Osteoblast (primary cell): ENCODE data around the gene DICER1. TPM values are rescaled to one million over a fixed set of nuclear protein-coding genes. Genes with fewer than 3 reads are reported as not detected.

Experiments used
- DNase-seq: peaks from one replicate; pipeline ENCODE4 v3.0.0; 2011; ENCODE audit warnings: low spot score, mixed read lengths; ENCODE audit not compliant: insufficient read length; ENCODE audit errors: missing footprints
- H2AFZ ChIP-seq: 2 replicates; pipeline ENCODE4 v1.6.0; 2011; ENCODE audit warnings: mild to moderate bottlenecking, low read length
- H3K27ac ChIP-seq: 2 replicates; pipeline ENCODE4 v1.5.1; 2011; ENCODE audit warnings: mild to moderate bottlenecking, low read depth, low read length, moderate library complexity
- H3K27me3 ChIP-seq: 2 replicates; pipeline ENCODE4 v1.6.0; 2012; ENCODE audit warnings: mild to moderate bottlenecking, control low read depth, inconsistent platforms, low read length, moderate library complexity; ENCODE audit not compliant: insufficient read depth
- H3K36me3 ChIP-seq: 2 replicates; pipeline ENCODE4 v1.5.1; 2011; ENCODE audit warnings: mild to moderate bottlenecking, low read length, control low read depth, moderate library complexity; ENCODE audit not compliant: insufficient read depth
- H3K4me1 ChIP-seq: 2 replicates; pipeline ENCODE4 v1.5.1; 2011; ENCODE audit warnings: mild to moderate bottlenecking, low read length, control low read depth, moderate library complexity; ENCODE audit not compliant: insufficient read depth
- H3K4me2 ChIP-seq: 2 replicates; pipeline ENCODE4 v1.6.0; 2011; ENCODE audit warnings: mild to moderate bottlenecking, low read length; ENCODE audit not compliant: insufficient read depth
- H3K4me3 ChIP-seq: fragments of 200-600 bp; sonication (generic); 3 replicates; pipeline ENCODE4 v1.5.1; 2012; ENCODE audit warnings: mild to moderate bottlenecking, low read length, inconsistent platforms; ENCODE audit not compliant: insufficient read depth
- H3K79me2 ChIP-seq: 2 replicates; pipeline ENCODE4 v1.6.0; 2012; ENCODE audit warnings: mild to moderate bottlenecking, low read length, control low read depth, inconsistent platforms; ENCODE audit not compliant: insufficient read depth
- H3K9me3 ChIP-seq: 2 replicates; pipeline ENCODE4 v1.5.1; 2011; ENCODE audit warnings: low read depth, low read length, control low read depth
- H4K20me1 ChIP-seq: 2 replicates; pipeline ENCODE4 v1.6.0; 2012; ENCODE audit warnings: mild to moderate bottlenecking, low read length, control low read depth; ENCODE audit not compliant: insufficient read depth
- small RNA-seq: library from RNA; depleted of rRNA; stranded (forward); fragments of <200 nt; gene quantifications from one replicate; pipeline ENCODE3, GENCODE V24; 2012
- total RNA-seq: library from RNA; depleted of rRNA; stranded (reverse); fragments of >200 nt; gene quantifications from 2 replicates; pipeline ENCODE4 v1.2.3, GENCODE V29; 2012
- TF ChIP-seq, protein P1 (sequence below): IDR thresholded peaks from 2 replicates; pipeline ENCODE4 v1.5.1; 2011; ENCODE audit warnings: mild to moderate bottlenecking, low read depth, low read length, moderate library complexity; ENCODE audit errors: extremely low read depth

DICER1 gene
- total RNA-seq, 1 donor = 53.6 TPM

GRCh38 chr14:95039259-95039992 lies 117.9 kb downstream of the DICER1 start:
- Histone ChIP-seq H3K27me3 (peaks cover 29% of the 10 kb centered on the region), H3K36me3 (no peaks in the 10 kb centered on the region), H3K9me3 (no peaks in the 10 kb centered on the region), H3K79me2 (no peaks in the 10 kb centered on the region), H4K20me1 (no peaks in the 10 kb centered on the region), H3K4me1 (peaks cover 20% of the 10 kb centered on the region), H2AFZ (no peak overlapping the region), H3K4me2 (no peak overlapping the region), H3K4me3 (no peak overlapping the region), H3K27ac (no peak overlapping the region)
- TF ChIP-seq, protein P1, sequence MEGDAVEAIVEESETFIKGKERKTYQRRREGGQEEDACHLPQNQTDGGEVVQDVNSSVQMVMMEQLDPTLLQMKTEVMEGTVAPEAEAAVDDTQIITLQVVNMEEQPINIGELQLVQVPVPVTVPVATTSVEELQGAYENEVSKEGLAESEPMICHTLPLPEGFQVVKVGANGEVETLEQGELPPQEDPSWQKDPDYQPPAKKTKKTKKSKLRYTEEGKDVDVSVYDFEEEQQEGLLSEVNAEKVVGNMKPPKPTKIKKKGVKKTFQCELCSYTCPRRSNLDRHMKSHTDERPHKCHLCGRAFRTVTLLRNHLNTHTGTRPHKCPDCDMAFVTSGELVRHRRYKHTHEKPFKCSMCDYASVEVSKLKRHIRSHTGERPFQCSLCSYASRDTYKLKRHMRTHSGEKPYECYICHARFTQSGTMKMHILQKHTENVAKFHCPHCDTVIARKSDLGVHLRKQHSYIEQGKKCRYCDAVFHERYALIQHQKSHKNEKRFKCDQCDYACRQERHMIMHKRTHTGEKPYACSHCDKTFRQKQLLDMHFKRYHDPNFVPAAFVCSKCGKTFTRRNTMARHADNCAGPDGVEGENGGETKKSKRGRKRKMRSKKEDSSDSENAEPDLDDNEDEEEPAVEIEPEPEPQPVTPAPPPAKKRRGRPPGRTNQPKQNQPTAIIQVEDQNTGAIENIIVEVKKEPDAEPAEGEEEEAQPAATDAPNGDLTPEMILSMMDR = no peak
- no peak for DNase-seq

DNA sequence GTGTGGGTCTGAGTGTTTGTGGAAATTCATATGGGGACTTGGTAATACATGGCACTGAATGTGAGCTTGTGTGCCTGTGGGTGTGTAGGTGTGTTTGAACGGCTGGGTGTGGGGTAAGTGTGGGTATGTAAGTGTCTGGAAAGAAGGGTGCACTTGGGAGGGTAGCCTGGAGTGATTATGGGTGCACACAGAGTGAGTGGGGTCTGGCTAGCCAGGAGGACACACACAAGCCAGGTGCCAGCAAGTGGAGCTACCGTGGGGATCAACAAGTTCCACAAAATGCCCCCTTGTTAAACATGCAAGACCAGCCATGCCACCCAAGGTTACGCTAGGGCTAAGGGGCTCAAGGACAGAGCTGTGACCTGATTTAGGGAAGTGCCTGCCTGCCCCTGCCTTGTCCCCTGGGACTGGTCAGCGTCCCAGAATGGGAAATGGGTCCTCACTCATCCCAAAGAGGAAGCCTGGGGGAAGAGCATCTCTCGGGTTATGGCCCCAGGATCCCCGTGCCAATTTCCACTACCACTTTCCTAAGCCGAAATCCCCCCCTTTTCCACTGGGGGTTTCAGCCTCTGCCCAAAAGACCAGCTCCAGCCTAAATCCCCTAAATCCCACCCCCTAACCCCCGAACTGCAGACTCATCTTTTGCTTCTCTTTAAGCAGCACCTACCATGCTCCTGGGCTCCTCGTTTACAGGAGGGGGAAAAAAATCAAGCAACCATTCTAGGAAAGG lies 118.6 kb downstream of the DICER1 start:
- no peak overlapping the region for H2AFZ ChIP-seq
- H3K4me1 ChIP-seq = peaks cover 16% of the 10 kb centered on the region
- H3K36me3 ChIP-seq = no peaks in the 10 kb centered on the region
- peaks cover 24% of the 10 kb centered on the region for H3K27me3 ChIP-seq
- no peaks in the 10 kb centered on the region for H3K9me3 ChIP-seq
- no peak overlapping the region for H3K4me3 ChIP-seq
- no peaks in the 10 kb centered on the region for H4K20me1 ChIP-seq
- no peak overlapping the region for H3K27ac ChIP-seq
- H3K4me2 ChIP-seq = no peak overlapping the region
- DNase-seq = no peak
- TF ChIP-seq, protein P1 = no peak
- H3K79me2 ChIP-seq = no peaks in the 10 kb centered on the region

DNA sequence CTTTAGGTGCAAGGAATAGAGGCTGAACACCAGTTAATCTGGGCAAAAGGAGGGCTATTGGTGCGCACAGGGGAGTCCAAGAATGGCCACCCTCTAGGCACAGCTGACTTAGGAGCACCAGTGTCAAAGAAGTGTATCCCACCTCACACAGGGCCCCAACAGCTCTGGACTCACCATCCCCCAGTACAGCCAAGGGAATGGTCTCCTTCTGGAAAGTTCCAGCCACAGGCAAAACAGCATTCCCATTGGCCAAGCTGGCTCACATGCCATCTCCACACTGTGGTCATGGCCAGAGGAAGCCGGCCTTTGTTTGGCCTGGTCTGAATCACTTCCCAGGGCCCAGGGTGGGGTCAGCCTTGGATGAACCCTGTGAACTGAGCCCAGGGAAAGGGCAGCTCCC lies 120.1 kb downstream of the DICER1 start:
- H3K4me1 ChIP-seq = peaks cover 11% of the 10 kb centered on the region
- no peaks in the 10 kb centered on the region for H3K79me2 ChIP-seq
- peaks cover 16% of the 10 kb centered on the region for H3K27me3 ChIP-seq
- peak overlapping the region; percentile 22 for H2AFZ ChIP-seq
- H3K4me3 ChIP-seq = no peak overlapping the region
- TF ChIP-seq, protein P1 = no peak
- no peaks in the 10 kb centered on the region for H4K20me1 ChIP-seq
- H3K27ac ChIP-seq = no peak overlapping the region
- no peak overlapping the region for H3K4me2 ChIP-seq
- no peaks in the 10 kb centered on the region for H3K9me3 ChIP-seq
- no peak for DNase-seq
- no peaks in the 10 kb centered on the region for H3K36me3 ChIP-seq

Small RNAs within 50 kb of the gene (small RNA-seq; reads per million reads assigned to genes)
- gene MIR3173 = 2.5 reads per million, percentile 72 among the genes with 10 or more reads in this experiment

Other genes starting within 250 kb of the DICER1 start
- 1.1 and 1.5 TPM in 2 replicates for gene CLMN, start 162.4 kb upstream of the DICER1 start, total RNA-seq